Progenitor cell of endocrine pancreas (in vitro differentiated cells): ENCODE data around the gene SAP130. TPM values are rescaled to one million over a fixed set of nuclear protein-coding genes. Genes with fewer than 3 reads are reported as not detected.

Experiments
- DNase-seq: peaks from one replicate; pipeline ENCODE4 v3.0.0; 2021; ENCODE audit warnings: low spot score; ENCODE audit not compliant: unreplicated experiment
- H3K27ac Mint-ChIP-seq: 2 replicates; pipeline ENCODE4 v1.8.0; 2021; ENCODE audit warnings: mild to moderate bottlenecking, moderate library complexity, mixed read lengths
- H3K27me3 Mint-ChIP-seq: 2 replicates; pipeline ENCODE4 v1.8.0; 2021; ENCODE audit warnings: mixed read lengths
- H3K36me3 Mint-ChIP-seq: 2 replicates; pipeline ENCODE4 v1.8.0; 2022; ENCODE audit warnings: mixed read lengths; ENCODE audit not compliant: insufficient read depth
- H3K4me1 Mint-ChIP-seq: 2 replicates; pipeline ENCODE4 v1.8.0; 2021; ENCODE audit warnings: low read depth, mixed read lengths
- H3K4me3 Mint-ChIP-seq: 2 replicates; pipeline ENCODE4 v1.8.0; 2021; ENCODE audit warnings: low read depth, mild to moderate bottlenecking, moderate library complexity, mixed read lengths
- H3K9me3 Mint-ChIP-seq: 2 replicates; pipeline ENCODE4 v1.8.0; 2021; ENCODE audit warnings: low read depth, mixed read lengths
- total RNA-seq: library from RNA; stranded (reverse); gene quantifications from 2 replicates; pipeline ENCODE4 v1.2.1, GENCODE V29; 2021
- TF ChIP-seq, protein P1 (sequence below): fragments of 200-600 bp; sonication (generic); IDR thresholded peaks from one replicate; pipeline ENCODE4 v1.5.0; 2021; ENCODE audit warnings: antibody characterized with exemption, mild to moderate bottlenecking; ENCODE audit not compliant: unreplicated experiment

The SAP130 gene
- total RNA-seq, 1 donor from 2014 or later: 45.3 TPM

DNA sequence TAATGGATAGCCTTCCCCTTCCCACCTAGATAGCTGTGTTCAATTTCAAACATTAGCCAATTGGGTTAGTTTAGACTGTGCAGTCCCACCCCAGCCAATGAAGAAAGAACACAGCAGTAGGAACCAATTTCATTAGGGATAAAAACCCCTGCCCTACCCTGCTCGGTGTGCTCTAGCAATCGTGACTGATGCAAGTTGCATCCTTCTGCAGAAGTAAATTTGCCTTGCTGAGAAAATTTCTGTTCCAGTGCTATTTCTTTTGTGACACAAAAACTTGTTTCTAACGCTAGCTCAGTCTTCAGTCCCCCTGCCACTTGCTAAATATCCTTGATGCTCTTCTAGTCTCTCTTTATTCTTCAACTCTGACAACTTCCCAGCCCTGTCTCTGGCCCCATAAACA, 15.2 kb upstream of the SAP130 start:
- Mint-ChIP-seq H3K9me3 (peaks cover 31% of the 10 kb centered on the region), H3K36me3 (peaks cover 3% of the 10 kb centered on the region), H3K27me3 (peaks cover 3% of the 10 kb centered on the region), H3K4me1 (no peaks in the 10 kb centered on the region), H3K27ac (no peak overlapping the region), H3K4me3 (no peak overlapping the region)
- no peak for DNase-seq
- TF ChIP-seq, protein P1, sequence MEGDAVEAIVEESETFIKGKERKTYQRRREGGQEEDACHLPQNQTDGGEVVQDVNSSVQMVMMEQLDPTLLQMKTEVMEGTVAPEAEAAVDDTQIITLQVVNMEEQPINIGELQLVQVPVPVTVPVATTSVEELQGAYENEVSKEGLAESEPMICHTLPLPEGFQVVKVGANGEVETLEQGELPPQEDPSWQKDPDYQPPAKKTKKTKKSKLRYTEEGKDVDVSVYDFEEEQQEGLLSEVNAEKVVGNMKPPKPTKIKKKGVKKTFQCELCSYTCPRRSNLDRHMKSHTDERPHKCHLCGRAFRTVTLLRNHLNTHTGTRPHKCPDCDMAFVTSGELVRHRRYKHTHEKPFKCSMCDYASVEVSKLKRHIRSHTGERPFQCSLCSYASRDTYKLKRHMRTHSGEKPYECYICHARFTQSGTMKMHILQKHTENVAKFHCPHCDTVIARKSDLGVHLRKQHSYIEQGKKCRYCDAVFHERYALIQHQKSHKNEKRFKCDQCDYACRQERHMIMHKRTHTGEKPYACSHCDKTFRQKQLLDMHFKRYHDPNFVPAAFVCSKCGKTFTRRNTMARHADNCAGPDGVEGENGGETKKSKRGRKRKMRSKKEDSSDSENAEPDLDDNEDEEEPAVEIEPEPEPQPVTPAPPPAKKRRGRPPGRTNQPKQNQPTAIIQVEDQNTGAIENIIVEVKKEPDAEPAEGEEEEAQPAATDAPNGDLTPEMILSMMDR: no peak

DNA sequence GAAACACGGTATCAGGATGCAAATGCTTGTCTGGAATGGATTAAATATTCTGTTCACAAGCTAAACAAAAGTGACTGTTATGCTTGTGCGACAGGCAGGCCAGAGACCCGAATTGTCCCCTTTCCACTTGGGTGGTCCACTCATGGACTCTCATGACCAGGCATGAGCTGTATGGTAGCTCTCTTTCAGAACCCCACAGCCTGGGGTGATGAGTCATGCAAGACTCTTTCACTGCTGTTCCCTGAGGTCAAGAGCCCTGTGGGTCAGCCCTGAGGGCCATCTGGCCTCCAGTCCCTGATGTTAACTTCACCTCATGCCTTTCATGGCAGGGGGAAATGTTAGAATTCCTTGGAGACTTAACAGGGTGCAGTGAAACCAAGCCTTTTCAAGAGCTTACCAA, 13.7 kb upstream of the SAP130 start:
- Mint-ChIP-seq H3K27ac (no peak overlapping the region), H3K4me3 (no peak overlapping the region), H3K4me1 (no peaks in the 10 kb centered on the region), H3K9me3 (peaks cover 37% of the 10 kb centered on the region), H3K27me3 (peaks cover 3% of the 10 kb centered on the region), H3K36me3 (peaks cover 3% of the 10 kb centered on the region)
- TF ChIP-seq, protein P1: no peak
- no peak for DNase-seq

DNA sequence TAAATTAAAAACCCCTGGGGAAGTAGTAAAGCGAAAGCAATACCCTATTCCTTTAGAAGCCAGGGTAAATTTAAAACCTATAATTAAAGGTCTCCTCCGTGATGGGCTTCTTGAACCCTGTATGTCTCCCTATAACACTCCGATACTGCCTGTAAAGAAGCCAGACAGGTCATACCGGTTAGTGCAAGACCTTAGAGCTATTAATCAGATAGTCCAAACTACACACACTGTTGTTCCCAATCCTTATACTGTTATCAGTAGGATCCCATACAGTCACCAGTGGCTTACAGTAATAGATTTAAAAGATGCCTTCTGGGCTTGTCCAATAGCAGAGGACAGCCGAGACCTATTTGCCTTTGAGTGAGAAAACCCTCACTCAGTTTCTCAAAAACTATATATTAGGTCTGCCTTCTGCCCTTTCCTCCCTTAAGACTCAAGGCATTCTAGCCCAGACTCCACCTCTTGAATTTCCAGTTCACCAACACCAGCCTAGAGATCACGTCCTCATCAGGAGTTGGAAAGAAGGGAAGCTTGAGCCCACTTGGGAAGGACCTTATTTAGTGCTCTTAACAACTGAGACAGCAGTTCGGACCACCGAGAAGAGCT, 12.4 kb upstream of the SAP130 start:
- TF ChIP-seq, protein P1: no peak
- Mint-ChIP-seq H3K4me1 (no peaks in the 10 kb centered on the region), H3K9me3 (peaks cover 41% of the 10 kb centered on the region), H3K36me3 (peaks cover 3% of the 10 kb centered on the region), H3K27ac (no peak overlapping the region), H3K4me3 (no peak overlapping the region), H3K27me3 (peaks cover 3% of the 10 kb centered on the region)
- no peak for DNase-seq

GRCh38 chr2:128039535-128039934, 11.7 kb upstream of the SAP130 start:
- Mint-ChIP-seq H3K27me3 (peaks cover 3% of the 10 kb centered on the region), H3K9me3 (peaks cover 45% of the 10 kb centered on the region), H3K27ac (no peak overlapping the region), H3K36me3 (peaks cover 3% of the 10 kb centered on the region), H3K4me1 (no peaks in the 10 kb centered on the region), H3K4me3 (no peak overlapping the region)
- DNase-seq: no peak
- TF ChIP-seq, protein P1: no peak

- peaks cover 3% of the 10 kb centered on the region for H3K27me3 Mint-ChIP-seq
- H3K36me3 Mint-ChIP-seq: peaks cover 3% of the 10 kb centered on the region
- TF ChIP-seq, protein P1: no peak
- no peak overlapping the region for H3K27ac Mint-ChIP-seq
- no peak for DNase-seq
- H3K9me3 Mint-ChIP-seq: peaks cover 38% of the 10 kb centered on the region
- H3K4me3 Mint-ChIP-seq: no peak overlapping the region
- no peaks in the 10 kb centered on the region for H3K4me1 Mint-ChIP-seq
These were observed 10.6 kb upstream of the SAP130 start for GRCh38 chr2:128038411-128038810.
